ENCODE data around the gene ACSL6. TPM values are rescaled to one million over a fixed set of nuclear protein-coding genes. Genes with fewer than 3 reads are reported as not detected.

Gene ACSL6
- polyA plus RNA-seq, 1 donor from 2014 or later = 0.11 TPM

GRCh38 chr5:131990716-131991115 lies 20.7 kb downstream of the ACSL6 start:
- Mint-ChIP-seq H3K4me1 (peaks cover 0 to 3% (median 1%) of the 10 kb centered on the region in 3 donors), H3K4me3 (no peak overlapping the region), H3K27ac (no peak overlapping the region), H3K9me3 (no peaks in the 10 kb centered on the region), H3K36me3 (no peaks in the 10 kb centered on the region), H3K27me3 (no peaks in the 10 kb centered on the region)

DNA sequence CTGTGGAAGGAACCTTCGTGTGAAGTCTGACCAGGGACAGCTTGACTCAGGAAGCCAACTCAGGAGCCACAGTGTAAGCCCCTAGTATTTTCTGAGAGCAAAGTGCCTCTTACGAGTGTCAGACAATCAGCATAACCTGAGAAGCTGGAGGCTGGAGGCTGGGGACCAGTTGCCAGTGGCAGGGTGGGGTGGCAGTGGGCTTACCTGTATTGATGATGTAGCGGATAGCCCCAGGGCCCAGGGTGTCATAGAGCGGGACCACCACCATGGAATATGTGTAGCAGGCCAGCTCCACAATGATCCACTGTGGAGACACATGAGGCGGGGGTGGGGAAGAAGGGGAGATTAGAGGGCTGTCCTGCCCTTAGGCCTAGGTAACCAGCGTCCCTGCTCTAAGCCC lies 22.9 kb downstream of the ACSL6 start:
- H3K27me3 Mint-ChIP-seq = no peaks in the 10 kb centered on the region
- no peaks in the 10 kb centered on the region for H3K4me1 Mint-ChIP-seq
- no peak overlapping the region for H3K27ac Mint-ChIP-seq
- no peak overlapping the region for H3K4me3 Mint-ChIP-seq
- H3K9me3 Mint-ChIP-seq = no peaks in the 10 kb centered on the region
- H3K36me3 Mint-ChIP-seq = no peaks in the 10 kb centered on the region

DNA sequence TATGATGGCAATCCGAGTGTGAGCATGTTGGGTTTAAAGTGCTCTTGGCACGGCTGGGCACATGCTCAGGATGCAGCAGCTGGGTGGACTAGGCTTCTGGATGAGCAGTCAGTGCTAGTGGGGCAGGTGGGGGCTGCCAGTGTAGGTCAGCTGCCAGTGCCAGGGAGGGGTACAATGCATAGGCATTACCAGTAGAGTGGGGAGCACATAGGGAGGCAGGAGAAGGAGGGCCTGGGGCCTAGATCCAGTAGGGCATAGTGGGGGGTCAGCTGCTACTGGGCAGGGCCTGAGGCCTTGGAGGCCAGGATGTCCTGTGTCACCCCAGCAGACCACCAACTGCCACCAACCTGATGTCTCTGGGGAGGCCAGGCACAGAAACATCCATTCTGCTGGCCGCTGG lies 24.2 kb downstream of the ACSL6 start:
- Mint-ChIP-seq H3K36me3 (no peaks in the 10 kb centered on the region), H3K27me3 (no peaks in the 10 kb centered on the region), H3K27ac (no peak overlapping the region), H3K9me3 (no peaks in the 10 kb centered on the region), H3K4me3 (no peak overlapping the region), H3K4me1 (peaks cover 0 to 2% (median 0%) of the 10 kb centered on the region in 3 donors)

DNA sequence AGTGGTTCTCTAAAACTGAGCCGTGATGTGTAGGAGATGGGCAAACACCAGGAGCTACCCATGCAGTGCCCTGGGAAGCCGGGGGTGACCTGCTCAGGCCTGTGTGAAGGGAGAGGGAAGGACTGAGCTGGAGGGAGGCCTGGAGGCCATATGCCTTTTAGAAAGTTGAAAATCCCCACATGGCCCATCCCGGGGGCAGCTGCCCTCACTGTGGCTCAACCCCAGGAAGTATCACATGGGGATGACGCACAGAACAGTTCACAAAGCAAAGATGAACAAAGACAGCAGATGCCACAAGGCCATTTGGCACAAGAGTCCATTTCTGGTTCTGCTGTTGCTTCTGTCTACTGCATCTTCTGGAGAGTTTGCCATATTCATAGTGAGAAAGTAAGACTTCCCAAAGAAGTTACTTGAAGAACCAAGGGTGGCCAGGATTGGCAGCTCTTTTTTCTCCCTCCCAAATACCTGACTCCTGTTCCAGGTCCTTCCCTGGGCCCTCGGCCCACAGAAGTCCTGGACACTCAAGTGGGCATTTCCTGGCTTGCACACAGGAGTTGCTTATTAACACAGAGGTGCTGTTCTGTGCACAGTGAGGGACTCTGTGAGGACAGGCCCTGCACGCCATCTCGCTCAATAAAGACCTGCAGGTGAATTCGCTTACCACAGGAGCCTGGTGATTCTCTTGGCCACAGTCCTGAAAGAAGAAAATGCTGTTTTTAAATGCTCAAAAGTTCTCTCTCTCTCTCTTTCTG lies 25.1 kb downstream of the ACSL6 start:
- no peak overlapping the region for H3K27ac Mint-ChIP-seq
- peaks cover 4% of the 10 kb centered on the region for H3K36me3 Mint-ChIP-seq
- H3K4me1 Mint-ChIP-seq = peaks cover 0 to 3% (median 0%) of the 10 kb centered on the region in 3 donors
- H3K9me3 Mint-ChIP-seq = no peaks in the 10 kb centered on the region
- H3K27me3 Mint-ChIP-seq = no peaks in the 10 kb centered on the region
- no peak overlapping the region for H3K4me3 Mint-ChIP-seq

- peaks cover 4% of the 10 kb centered on the region for H3K36me3 Mint-ChIP-seq
- H3K9me3 Mint-ChIP-seq = no peaks in the 10 kb centered on the region
- H3K27me3 Mint-ChIP-seq = no peaks in the 10 kb centered on the region
- no peak overlapping the region for H3K27ac Mint-ChIP-seq
- peaks cover 0 to 3% (median 0%) of the 10 kb centered on the region in 3 donors for H3K4me1 Mint-ChIP-seq
- no peak overlapping the region for H3K4me3 Mint-ChIP-seq
Observed at GRCh38 chr5:131984956-131985665, 26.3 kb downstream of the ACSL6 start.

GRCh38 chr5:131983244-131983771 lies 28.1 kb downstream of the ACSL6 start:
- Mint-ChIP-seq H3K27ac (no peak overlapping the region), H3K4me3 (no peak overlapping the region), H3K4me1 (peaks cover 0 to 3% (median 0%) of the 10 kb centered on the region in 3 donors), H3K9me3 (no peaks in the 10 kb centered on the region), H3K36me3 (peaks cover 4% of the 10 kb centered on the region), H3K27me3 (no peaks in the 10 kb centered on the region)

- no peaks in the 10 kb centered on the region for H3K9me3 Mint-ChIP-seq
- no peak overlapping the region for H3K4me3 Mint-ChIP-seq
- peaks cover 0 to 3% (median 0%) of the 10 kb centered on the region in 3 donors for H3K4me1 Mint-ChIP-seq
- no peaks in the 10 kb centered on the region for H3K27me3 Mint-ChIP-seq
- H3K27ac Mint-ChIP-seq = no peak overlapping the region
- peaks cover 4% of the 10 kb centered on the region for H3K36me3 Mint-ChIP-seq
Observed at GRCh38 chr5:131981516-131981915, 29.9 kb downstream of the ACSL6 start.

- Mint-ChIP-seq H3K27me3 (no peaks in the 10 kb centered on the region), H3K4me3 (no peak overlapping the region), H3K4me1 (peaks cover 0 to 3% (median 0%) of the 10 kb centered on the region in 3 donors), H3K27ac (no peak overlapping the region), H3K36me3 (peaks cover 4% of the 10 kb centered on the region), H3K9me3 (no peaks in the 10 kb centered on the region)
Observed at GRCh38 chr5:131980696-131981095, 30.8 kb downstream of the ACSL6 start.

GRCh38 chr5:131979816-131980215 lies 31.6 kb downstream of the ACSL6 start:
- peaks cover 0 to 5% (median 0%) of the 10 kb centered on the region in 3 donors for H3K4me1 Mint-ChIP-seq
- H3K27me3 Mint-ChIP-seq = no peaks in the 10 kb centered on the region
- H3K36me3 Mint-ChIP-seq = peaks cover 4% of the 10 kb centered on the region
- no peak overlapping the region for H3K4me3 Mint-ChIP-seq
- no peak overlapping the region for H3K27ac Mint-ChIP-seq
- H3K9me3 Mint-ChIP-seq = no peaks in the 10 kb centered on the region

GRCh38 chr5:131977212-131977604 lies 34.2 kb downstream of the ACSL6 start:
- no peak overlapping the region for H3K4me3 Mint-ChIP-seq
- peaks cover 4% of the 10 kb centered on the region for H3K36me3 Mint-ChIP-seq
- peaks cover 0 to 3% (median 0%) of the 10 kb centered on the region in 3 donors for H3K4me1 Mint-ChIP-seq
- H3K9me3 Mint-ChIP-seq = peaks cover 0 to 2% (median 0%) of the 10 kb centered on the region in 3 donors
- H3K27ac Mint-ChIP-seq = no peak overlapping the region
- H3K27me3 Mint-ChIP-seq = peaks cover 1% of the 10 kb centered on the region

GRCh38 chr5:131976414-131977211 lies 34.8 kb downstream of the ACSL6 start:
- Mint-ChIP-seq H3K27me3 (peaks cover 1% of the 10 kb centered on the region), H3K27ac (no peak overlapping the region), H3K4me1 (peaks cover 0 to 3% (median 0%) of the 10 kb centered on the region in 3 donors), H3K9me3 (peaks cover 0 to 2% (median 0%) of the 10 kb centered on the region in 3 donors), H3K36me3 (peaks cover 2% of the 10 kb centered on the region), H3K4me3 (no peak overlapping the region)

- no peak overlapping the region for H3K27ac Mint-ChIP-seq
- H3K9me3 Mint-ChIP-seq = peaks cover 0 to 2% (median 0%) of the 10 kb centered on the region in 3 donors
- peaks cover 0 to 1% (median 0%) of the 10 kb centered on the region in 3 donors for H3K4me1 Mint-ChIP-seq
- H3K4me3 Mint-ChIP-seq = peak overlapping the region in 2 of 4 donors; percentile 23 to 71
- H3K27me3 Mint-ChIP-seq = peaks cover 1% of the 10 kb centered on the region
- no peaks in the 10 kb centered on the region for H3K36me3 Mint-ChIP-seq
Observed at GRCh38 chr5:131974956-131975726, 36.3 kb downstream of the ACSL6 start.

GRCh38 chr5:131974622-131974955 lies 36.9 kb downstream of the ACSL6 start:
- Mint-ChIP-seq H3K9me3 (peaks cover 0 to 2% (median 0%) of the 10 kb centered on the region in 3 donors), H3K4me3 (peak overlapping the region in 1 of 4 donors; percentile 71), H3K27ac (no peak overlapping the region), H3K4me1 (peaks cover 0 to 1% (median 0%) of the 10 kb centered on the region in 3 donors), H3K27me3 (peaks cover 1% of the 10 kb centered on the region), H3K36me3 (no peaks in the 10 kb centered on the region)

DNA sequence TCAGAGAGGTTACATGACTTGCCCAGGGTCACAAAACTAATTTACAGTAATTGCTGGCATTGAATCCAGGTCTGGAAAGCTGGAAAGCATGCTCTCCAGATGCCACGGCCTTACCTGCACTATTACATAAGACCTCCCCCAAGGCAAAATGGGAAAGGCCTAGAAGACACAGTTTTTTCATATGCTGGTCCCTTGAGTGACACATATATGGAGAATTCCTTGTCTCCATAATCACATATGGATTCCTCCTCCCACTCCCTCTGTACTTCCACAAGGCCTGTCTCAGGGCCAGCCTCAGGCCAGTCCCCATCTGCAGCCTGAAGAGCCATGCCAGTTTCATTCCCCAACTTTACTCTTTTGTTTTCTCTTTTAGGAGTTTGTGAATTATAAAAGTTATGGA lies 37.4 kb downstream of the ACSL6 start:
- Mint-ChIP-seq H3K9me3 (peaks cover 0 to 2% (median 0%) of the 10 kb centered on the region in 3 donors), H3K27ac (no peak overlapping the region), H3K27me3 (peaks cover 1% of the 10 kb centered on the region), H3K36me3 (no peaks in the 10 kb centered on the region), H3K4me3 (no peak overlapping the region), H3K4me1 (peaks cover 0 to 1% (median 0%) of the 10 kb centered on the region in 3 donors)

Measured in IgD-negative memory B cell (primary cell).